Neural cell (in vitro differentiated cells): ENCODE data around the gene NAV1. TPM values are rescaled to one million over a fixed set of nuclear protein-coding genes. Genes with fewer than 3 reads are reported as not detected.
"Not testable (repeated sequence)": the region's sequence is repeated elsewhere in the genome, so short reads cannot be mapped to it uniquely, and the experiment has no call there.

Experiments used
- H2AFZ ChIP-seq: fragments of 200-600, 300-800 bp; sonication (generic), shearing (Covaris generic); 2 replicates; pipeline ENCODE4 v1.6.0; 2014; ENCODE audit warnings: low read depth, mild to moderate bottlenecking, antibody characterized with exemption, low read length, moderate library complexity
- H3F3A ChIP-seq: fragments of 200-600 bp; shearing (Covaris generic); 2 replicates; pipeline ENCODE4 v1.6.1; 2016; ENCODE audit warnings: mild to moderate bottlenecking, moderate library complexity, mixed read lengths, antibody characterized with exemption, low read length; ENCODE audit not compliant: insufficient read depth, poor library complexity, severe bottlenecking
- H3K27ac ChIP-seq: fragments of 200-600, 300-800 bp; sonication (generic), shearing (Covaris generic); 2 replicates; pipeline ENCODE4 v1.5.1; 2014; ENCODE audit warnings: mild to moderate bottlenecking, low read length, moderate library complexity
- H3K27me3 ChIP-seq: fragments of 300-800, 200-600 bp; sonication (generic), shearing (Covaris generic); 2 replicates; pipeline ENCODE4 v1.6.0; 2014; ENCODE audit warnings: mild to moderate bottlenecking, low read depth, low read length, moderate library complexity; ENCODE audit not compliant: insufficient read depth
- H3K36me3 ChIP-seq: fragments of 300-800, 200-600 bp; sonication (generic), shearing (Covaris generic); 2 replicates; pipeline ENCODE4 v1.5.1; 2014; ENCODE audit warnings: mild to moderate bottlenecking, antibody characterized with exemption, low read length, moderate library complexity; ENCODE audit not compliant: insufficient read depth
- H3K4me2 ChIP-seq: fragments of 300-800, 200-600 bp; sonication (generic), shearing (Covaris generic); 2 replicates; pipeline ENCODE4 v1.6.0; 2014; ENCODE audit warnings: mild to moderate bottlenecking, low read length
- H3K4me3 ChIP-seq: fragments of 300-800, 200-600 bp; sonication (generic), shearing (Covaris generic); 2 replicates; pipeline ENCODE4 v1.5.1; 2014; ENCODE audit warnings: mild to moderate bottlenecking, low read length, moderate library complexity
- H3K79me2 ChIP-seq: fragments of 200-600 bp; shearing (Covaris generic); replicated peaks from 2 replicates; pipeline ENCODE4 v1.6.0; 2014; ENCODE audit warnings: mild to moderate bottlenecking, low read length, moderate library complexity; ENCODE audit not compliant: insufficient read depth
- H3K9ac ChIP-seq: fragments of 300-800, 200-600 bp; sonication (generic), shearing (Covaris generic); 2 replicates; pipeline ENCODE4 v1.6.1; 2016; ENCODE audit warnings: mild to moderate bottlenecking, low read length, mixed read lengths
- H3K9me2 ChIP-seq: fragments of 200-600 bp; shearing (Covaris generic); 2 replicates; pipeline ENCODE4 v1.6.1; 2016; ENCODE audit warnings: mild to moderate bottlenecking, low read length, mixed read lengths; ENCODE audit not compliant: insufficient read depth
- H3K9me3 ChIP-seq: fragments of 200-600, 300-800 bp; sonication (generic), shearing (Covaris generic); 2 replicates; pipeline ENCODE4 v1.6.1; 2016; ENCODE audit warnings: mild to moderate bottlenecking, mixed run types, low read length, moderate library complexity, mixed read lengths
- H4K20me1 ChIP-seq: fragments of 200-600 bp; shearing (Covaris generic); 2 replicates; pipeline ENCODE4 v1.6.1; 2016; ENCODE audit warnings: mild to moderate bottlenecking, mixed run types; ENCODE audit not compliant: insufficient read depth
- EP300 ChIP-seq: fragments of 450-650 bp; conservative IDR thresholded peaks from 2 replicates; pipeline ENCODE4 v1.6.1; 2014; ENCODE audit warnings: antibody characterized with exemption, mild to moderate bottlenecking, moderate library complexity; ENCODE audit not compliant: poor library complexity, severe bottlenecking
- EZH2 ChIP-seq: fragments of 200-600, 300-800 bp; shearing (Covaris generic), sonication (generic); IDR thresholded peaks from 2 replicates; pipeline ENCODE4 v1.6.1; 2014; ENCODE audit warnings: antibody characterized with exemption, low read length, borderline replicate concordance, mild to moderate bottlenecking; ENCODE audit not compliant: insufficient read depth, poor library complexity, severe bottlenecking
- MXI1 ChIP-seq: fragments of 450-650 bp; conservative IDR thresholded peaks from 2 replicates; pipeline ENCODE4 v1.6.1; 2014; ENCODE audit warnings: antibody characterized with exemption, mild to moderate bottlenecking; ENCODE audit not compliant: poor library complexity, severe bottlenecking
- POLR2AphosphoS5 ChIP-seq: IDR thresholded peaks from 2 replicates; pipeline ENCODE4 v1.6.1; 2012
- RAD21 ChIP-seq: fragments of 450-650 bp; conservative IDR thresholded peaks from 2 replicates; pipeline ENCODE4 v1.6.1; 2014; ENCODE audit warnings: antibody characterized with exemption, mild to moderate bottlenecking, moderate library complexity
- SMC3 ChIP-seq: fragments of 450-650 bp; conservative IDR thresholded peaks from 2 replicates; pipeline ENCODE4 v1.6.1; 2014; ENCODE audit warnings: antibody characterized with exemption, mild to moderate bottlenecking, moderate library complexity; ENCODE audit not compliant: poor library complexity
- TAF1 ChIP-seq: IDR thresholded peaks from 2 replicates; pipeline ENCODE4 v1.6.1; 2012; ENCODE audit warnings: low read depth
- polyA plus RNA-seq: library from polyadenylated mRNA; depleted of rRNA; stranded (reverse); fragments of >200 nt; gene quantifications from 2 replicates; pipeline ENCODE4 v1.2.3, GENCODE V29; 2014
- TF ChIP-seq, protein P1 (sequence below): fragments of 450-650 bp; IDR thresholded peaks from 2 replicates; pipeline ENCODE4 v1.5.1; 2014; ENCODE audit warnings: antibody characterized with exemption, mild to moderate bottlenecking, moderate library complexity; ENCODE audit not compliant: poor library complexity, severe bottlenecking
- TF ChIP-seq, protein P2 (sequence below): IDR thresholded peaks from 2 replicates; pipeline ENCODE4 v1.6.1; 2012; ENCODE audit warnings: borderline replicate concordance

The NAV1 gene
- polyA plus RNA-seq, 1 donor from 2014 or later, result 33.2 TPM

DNA sequence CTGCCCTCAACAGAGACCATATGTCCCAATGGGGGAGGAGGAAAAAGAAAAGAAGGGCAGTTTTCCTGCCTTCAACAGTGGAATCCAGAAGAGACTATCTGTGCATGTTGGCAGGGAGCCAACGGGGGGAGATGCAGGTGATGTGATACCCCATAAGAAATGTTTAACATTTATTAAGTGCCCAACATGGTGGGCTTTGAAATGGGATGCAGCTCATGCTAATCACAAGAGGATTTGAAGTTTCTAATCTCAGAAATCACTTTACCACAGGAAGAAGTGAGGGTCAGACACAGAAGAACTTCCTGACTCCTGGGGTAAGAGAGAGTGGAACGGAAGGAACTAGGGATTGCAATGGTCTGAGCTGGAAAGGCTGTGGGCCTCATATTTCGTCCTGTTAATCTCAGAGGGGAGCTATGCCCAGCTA is 48.2 kb upstream of the NAV1 start:
- H4K20me1 ChIP-seq, result no peaks in the 10 kb centered on the region
- H3K79me2 ChIP-seq, result no peaks in the 10 kb centered on the region
- no peak overlapping the region for H3K4me2 ChIP-seq

DNA sequence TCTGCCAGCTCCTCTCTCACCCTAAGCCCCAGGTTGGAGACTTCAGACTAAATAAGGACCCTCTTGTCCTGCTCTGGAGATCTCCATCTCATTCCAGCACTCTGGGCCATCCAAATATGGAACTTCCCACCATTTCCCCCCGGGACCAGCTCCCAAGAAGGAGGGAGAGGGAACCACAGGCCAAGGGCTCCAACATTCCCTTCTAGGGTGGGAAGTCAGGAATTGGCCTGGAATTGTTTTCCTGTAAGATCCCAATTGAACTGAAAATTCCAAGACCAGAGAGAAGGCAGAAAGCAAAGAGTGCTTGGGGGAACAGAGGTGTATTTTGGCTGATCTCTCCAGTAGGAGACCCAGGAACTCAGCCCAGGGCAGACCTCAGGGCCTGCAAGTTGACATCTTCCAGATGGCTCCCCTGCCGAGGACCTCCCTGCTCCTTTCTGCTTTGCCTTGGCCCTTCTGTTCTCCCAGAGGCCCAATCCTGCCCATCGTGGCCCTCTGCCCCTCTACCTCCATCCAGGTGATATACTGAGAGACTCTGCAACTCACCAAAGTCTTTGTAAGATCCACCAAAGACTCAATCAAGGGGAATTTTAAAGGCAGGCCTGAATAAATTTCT is 46.9 kb upstream of the NAV1 start:
- no peaks in the 10 kb centered on the region for H3K79me2 ChIP-seq
- no peaks in the 10 kb centered on the region for H3K9me2 ChIP-seq
- H3F3A ChIP-seq, result no peaks in the 10 kb centered on the region
- H3K36me3 ChIP-seq, result no peaks in the 10 kb centered on the region
- H2AFZ ChIP-seq, result no peak overlapping the region
- H3K4me3 ChIP-seq, result no peak overlapping the region
- H3K27ac ChIP-seq, result no peak overlapping the region
- TF ChIP-seq, protein P1, sequence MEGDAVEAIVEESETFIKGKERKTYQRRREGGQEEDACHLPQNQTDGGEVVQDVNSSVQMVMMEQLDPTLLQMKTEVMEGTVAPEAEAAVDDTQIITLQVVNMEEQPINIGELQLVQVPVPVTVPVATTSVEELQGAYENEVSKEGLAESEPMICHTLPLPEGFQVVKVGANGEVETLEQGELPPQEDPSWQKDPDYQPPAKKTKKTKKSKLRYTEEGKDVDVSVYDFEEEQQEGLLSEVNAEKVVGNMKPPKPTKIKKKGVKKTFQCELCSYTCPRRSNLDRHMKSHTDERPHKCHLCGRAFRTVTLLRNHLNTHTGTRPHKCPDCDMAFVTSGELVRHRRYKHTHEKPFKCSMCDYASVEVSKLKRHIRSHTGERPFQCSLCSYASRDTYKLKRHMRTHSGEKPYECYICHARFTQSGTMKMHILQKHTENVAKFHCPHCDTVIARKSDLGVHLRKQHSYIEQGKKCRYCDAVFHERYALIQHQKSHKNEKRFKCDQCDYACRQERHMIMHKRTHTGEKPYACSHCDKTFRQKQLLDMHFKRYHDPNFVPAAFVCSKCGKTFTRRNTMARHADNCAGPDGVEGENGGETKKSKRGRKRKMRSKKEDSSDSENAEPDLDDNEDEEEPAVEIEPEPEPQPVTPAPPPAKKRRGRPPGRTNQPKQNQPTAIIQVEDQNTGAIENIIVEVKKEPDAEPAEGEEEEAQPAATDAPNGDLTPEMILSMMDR, result no peak
- TF ChIP-seq SMC3, result no peak
- no peak for TF ChIP-seq TAF1
- TF ChIP-seq RAD21, result no peak
- no peak for TF ChIP-seq EP300
- TF ChIP-seq EZH2, result no peak
- TF ChIP-seq MXI1, result no peak
- TF ChIP-seq, protein P2, sequence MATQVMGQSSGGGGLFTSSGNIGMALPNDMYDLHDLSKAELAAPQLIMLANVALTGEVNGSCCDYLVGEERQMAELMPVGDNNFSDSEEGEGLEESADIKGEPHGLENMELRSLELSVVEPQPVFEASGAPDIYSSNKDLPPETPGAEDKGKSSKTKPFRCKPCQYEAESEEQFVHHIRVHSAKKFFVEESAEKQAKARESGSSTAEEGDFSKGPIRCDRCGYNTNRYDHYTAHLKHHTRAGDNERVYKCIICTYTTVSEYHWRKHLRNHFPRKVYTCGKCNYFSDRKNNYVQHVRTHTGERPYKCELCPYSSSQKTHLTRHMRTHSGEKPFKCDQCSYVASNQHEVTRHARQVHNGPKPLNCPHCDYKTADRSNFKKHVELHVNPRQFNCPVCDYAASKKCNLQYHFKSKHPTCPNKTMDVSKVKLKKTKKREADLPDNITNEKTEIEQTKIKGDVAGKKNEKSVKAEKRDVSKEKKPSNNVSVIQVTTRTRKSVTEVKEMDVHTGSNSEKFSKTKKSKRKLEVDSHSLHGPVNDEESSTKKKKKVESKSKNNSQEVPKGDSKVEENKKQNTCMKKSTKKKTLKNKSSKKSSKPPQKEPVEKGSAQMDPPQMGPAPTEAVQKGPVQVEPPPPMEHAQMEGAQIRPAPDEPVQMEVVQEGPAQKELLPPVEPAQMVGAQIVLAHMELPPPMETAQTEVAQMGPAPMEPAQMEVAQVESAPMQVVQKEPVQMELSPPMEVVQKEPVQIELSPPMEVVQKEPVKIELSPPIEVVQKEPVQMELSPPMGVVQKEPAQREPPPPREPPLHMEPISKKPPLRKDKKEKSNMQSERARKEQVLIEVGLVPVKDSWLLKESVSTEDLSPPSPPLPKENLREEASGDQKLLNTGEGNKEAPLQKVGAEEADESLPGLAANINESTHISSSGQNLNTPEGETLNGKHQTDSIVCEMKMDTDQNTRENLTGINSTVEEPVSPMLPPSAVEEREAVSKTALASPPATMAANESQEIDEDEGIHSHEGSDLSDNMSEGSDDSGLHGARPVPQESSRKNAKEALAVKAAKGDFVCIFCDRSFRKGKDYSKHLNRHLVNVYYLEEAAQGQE, result no peak
- no peak for TF ChIP-seq POLR2AphosphoS5
- no peak overlapping the region for H3K9ac ChIP-seq
- H3K4me2 ChIP-seq, result no peak overlapping the region
- no peaks in the 10 kb centered on the region for H3K9me3 ChIP-seq
- no peaks in the 10 kb centered on the region for H3K27me3 ChIP-seq
- no peaks in the 10 kb centered on the region for H4K20me1 ChIP-seq

More for the DNA sequence above, 48.2 kb upstream of the NAV1 start:
- TF ChIP-seq, protein P1, result no peak
- TF ChIP-seq EP300 (no peak), SMC3 (no peak), EZH2 (no peak)
- no peak overlapping the region for H3K4me3 ChIP-seq
- H3K27me3 ChIP-seq, result no peaks in the 10 kb centered on the region
- H3K9me2 ChIP-seq, result no peaks in the 10 kb centered on the region
- no peak overlapping the region for H2AFZ ChIP-seq
- H3F3A ChIP-seq, result no peaks in the 10 kb centered on the region
- no peaks in the 10 kb centered on the region for H3K36me3 ChIP-seq
- no peak overlapping the region for H3K27ac ChIP-seq
- H3K9ac ChIP-seq, result no peak overlapping the region
- H3K9me3 ChIP-seq, result no peaks in the 10 kb centered on the region

DNA sequence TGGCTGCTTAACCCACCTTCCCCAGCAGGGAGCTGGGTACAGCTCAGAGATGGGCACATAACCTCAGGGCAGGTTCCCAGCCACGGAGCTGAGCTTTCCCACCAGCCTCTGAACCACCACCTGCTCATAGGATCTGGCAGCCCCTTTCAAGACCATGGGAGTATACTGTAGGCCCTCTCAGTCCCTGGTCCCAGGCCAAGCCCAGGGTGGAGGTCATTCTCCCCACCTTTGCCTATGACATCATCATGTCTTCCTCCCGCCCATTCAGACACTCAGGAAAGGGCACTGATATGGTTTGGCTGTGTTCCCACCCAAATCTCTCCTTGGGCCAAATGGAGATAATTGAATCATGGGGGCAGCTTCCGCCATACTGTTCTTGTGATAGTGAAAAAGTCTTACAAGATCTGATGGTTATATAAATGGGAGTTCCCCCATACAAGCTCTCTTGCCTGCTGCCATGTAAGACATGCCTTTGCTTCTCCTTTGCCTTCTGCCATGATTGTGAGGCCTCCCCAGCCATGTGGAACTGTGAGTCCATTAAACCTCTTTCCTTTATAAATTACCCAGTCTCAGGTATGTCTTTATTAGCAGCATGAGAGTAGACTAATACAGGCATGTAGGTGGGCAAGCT is 45.8 kb upstream of the NAV1 start:
- not testable (repeated sequence) for H4K20me1 ChIP-seq, H3K4me3 ChIP-seq, H3K27me3 ChIP-seq, H3K79me2 ChIP-seq, H3K9me2 ChIP-seq, H3K9me3 ChIP-seq, H3K4me2 ChIP-seq, H2AFZ ChIP-seq, H3K36me3 ChIP-seq, H3K27ac ChIP-seq, H3F3A ChIP-seq, H3K9ac ChIP-seq
